Breast epithelium (tissue), 3 donors: ENCODE data around the gene BBS4.

ENCODE experiments used
- CTCF ChIP-seq, 3 donors: fragments of 450-650 bp; IDR thresholded peaks; one replicate each; pipeline ENCODE4 v1.5.1; 2016 to 2017; ENCODE audit warnings: antibody characterized with exemption in 3 of 3, mild to moderate bottlenecking in 3 of 3, moderate library complexity in 3 of 3
- POLR2A ChIP-seq: fragments of 450-650 bp; IDR thresholded peaks from one replicate; pipeline ENCODE4 v1.6.1; 2016; ENCODE audit warnings: antibody characterized with exemption, mild to moderate bottlenecking, moderate library complexity
- POLR2AphosphoS5 ChIP-seq, 3 donors: sonication (generic); formaldehyde crosslinking; IDR thresholded peaks; one replicate each; pipeline ENCODE4 v1.6.1; 2017; ENCODE audit warnings: antibody characterized with exemption in 3 of 3

GRCh38 chr15:72774696-72775383 lies 88.8 kb downstream of the BBS4 start:
- no peak for TF ChIP-seq CTCF (IDR thresholded peaks at IDR 0.05)
- TF ChIP-seq POLR2A: no peak
- no peak for TF ChIP-seq POLR2AphosphoS5 (IDR thresholded peaks at IDR 0.05)
